A673 (cell line): ENCODE results near the gene MTLN. TPM values are rescaled to one million over a fixed set of nuclear protein-coding genes. Genes with fewer than 3 reads are reported as not detected.
"Not testable (repeated sequence)": the region's sequence is repeated elsewhere in the genome, so short reads cannot be mapped to it uniquely, and the experiment has no call there.

ENCODE experiments used
- BruUV-seq: library from RNA; stranded (reverse); fragments of 400-500 nt; replicated peaks from 2 replicates; lab custom pipeline; 2021; lab: Mats Ljungman, UMichigan
- CTCF ChIA-PET: fragments of 300-600 bp; sonication (Branson Sonifier 250); formaldehyde crosslinking; loops from one replicate; lab custom pipeline; 2022; ENCODE audit warnings: antibody characterized with exemption; lab: Charles Lee
- POLR2A ChIA-PET: fragments of 300-600 bp; sonication (Branson Sonifier 250); formaldehyde crosslinking; loops from one replicate; lab custom pipeline; 2022; ENCODE audit warnings: antibody characterized with exemption; ENCODE audit not compliant: low non-redundant PET; lab: Charles Lee
- DNase-seq: peaks from one replicate; pipeline ENCODE4 v3.0.0-alpha.2; 2015; ENCODE audit warnings: low spot score
- H3K27ac ChIP-seq: fragments of 200-600 bp; sonication (generic); 2 replicates; pipeline ENCODE4 v1.5.1; 2016; ENCODE audit warnings: mixed run types, low read depth, mild to moderate bottlenecking, mixed read lengths, antibody characterized with exemption, low read length; ENCODE audit not compliant: poor library complexity, severe bottlenecking
- H3K27me3 ChIP-seq: fragments of 200-600 bp; sonication (generic); replicated peaks from 2 replicates; pipeline ENCODE4 v1.6.1; 2017; ENCODE audit warnings: mixed run types, low read depth, mild to moderate bottlenecking, mixed read lengths, antibody characterized with exemption, low read length; ENCODE audit not compliant: insufficient read depth, poor library complexity
- H3K36me3 ChIP-seq: fragments of 200-600 bp; sonication (generic); 2 replicates; pipeline ENCODE4 v1.6.1; 2016; ENCODE audit warnings: mixed run types, mild to moderate bottlenecking, mixed read lengths, antibody characterized with exemption, low read length; ENCODE audit not compliant: insufficient read depth, poor library complexity, severe bottlenecking
- H3K4me1 ChIP-seq: fragments of 200-600 bp; sonication (generic); 2 replicates; pipeline ENCODE4 v1.6.1; 2017; ENCODE audit warnings: mixed run types, mild to moderate bottlenecking, mixed read lengths, antibody characterized with exemption, low read length; ENCODE audit not compliant: insufficient read depth, poor library complexity, severe bottlenecking
- H3K4me3 ChIP-seq: fragments of 200-600 bp; sonication (generic); 2 replicates; pipeline ENCODE4 v1.5.1; 2016; ENCODE audit warnings: low read depth, mixed run types, mild to moderate bottlenecking, mixed read lengths, low read length; ENCODE audit not compliant: poor library complexity, severe bottlenecking
- H3K9me3 ChIP-seq: fragments of 200-600 bp; sonication (generic); 2 replicates; pipeline ENCODE4 v1.6.1; 2016; ENCODE audit warnings: mixed run types, low read depth, mild to moderate bottlenecking, mixed read lengths, antibody characterized with exemption, low read length; ENCODE audit not compliant: poor library complexity, severe bottlenecking
- EZH2 ChIP-seq: fragments of 200-600 bp; sonication (generic); IDR thresholded peaks from 2 replicates; pipeline ENCODE4 v1.6.1; 2017; ENCODE audit warnings: borderline replicate concordance, low read depth, mild to moderate bottlenecking, mixed read lengths, antibody characterized with exemption, low read length; ENCODE audit not compliant: poor library complexity, severe bottlenecking
- intact Hi-C: fragments of 100-400 bp; cut with micrococcal nuclease; formaldehyde crosslinking; loops from one replicate; pipeline ENCODE4 v1.10.0; 2022; ENCODE audit not compliant: unreplicated experiment
- total RNA-seq: library from RNA; stranded (reverse); gene quantifications from 2 replicates; pipeline ENCODE4 v1.2.3, GENCODE V29; 2021
- TF ChIP-seq, protein P1 (sequence below): fragments of 300-800, 200-600 bp; sonication (generic); conservative IDR thresholded peaks from 2 replicates; pipeline ENCODE4 v1.5.1; 2017; ENCODE audit warnings: low read depth, mild to moderate bottlenecking, antibody characterized with exemption, low read length, moderate library complexity, mixed read lengths

Gene MTLN
- total RNA-seq, 1 experiment from 2014 or later, result 26.8 TPM

GRCh38 chr2:110215566-110216158 is 3.3 kb upstream of the MTLN start:
- CTCF ChIA-PET, result interaction anchor here (0.8 kb wide), 1 partner anchor 12 kb away, joined by 3 read pairs; no protein-coding TSS in a partner anchor

DNA sequence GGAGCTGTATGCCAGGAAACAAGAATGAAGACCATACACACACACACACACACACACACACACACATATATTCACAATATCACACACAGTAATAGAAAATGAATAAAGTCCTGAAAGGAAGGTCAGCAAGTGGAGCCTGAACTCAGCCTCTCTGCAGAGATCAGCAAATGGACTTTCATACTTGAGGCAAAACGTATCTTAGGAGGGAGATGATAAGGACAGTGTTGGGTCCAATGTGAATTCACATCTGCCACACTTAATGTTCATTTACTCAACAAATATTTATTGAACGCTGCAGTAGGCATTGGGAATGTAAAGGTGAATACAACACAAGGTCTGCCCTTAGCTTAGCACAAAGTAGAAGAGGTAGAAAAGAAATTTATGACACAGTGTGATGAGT is 2.7 kb upstream of the MTLN start:
- CTCF ChIA-PET, result interaction anchor here (0.8 kb wide), 1 partner anchor 12 kb away, joined by 3 read pairs; no protein-coding TSS in a partner anchor
- POLR2A ChIA-PET, result no interaction called here
- peaks cover 6% of the 10 kb centered on the region for H3K4me1 ChIP-seq
- no peak overlapping the region for H3K27ac ChIP-seq
- no TSS peak for BruUV-seq
- H3K4me3 ChIP-seq, result no peak overlapping the region
- no peaks in the 10 kb centered on the region for H3K27me3 ChIP-seq
- no peaks in the 10 kb centered on the region for H3K9me3 ChIP-seq
- intact Hi-C loops, result no loop called here
- no peak for DNase-seq
- no peak for TF ChIP-seq EZH2
- TF ChIP-seq, protein P1, sequence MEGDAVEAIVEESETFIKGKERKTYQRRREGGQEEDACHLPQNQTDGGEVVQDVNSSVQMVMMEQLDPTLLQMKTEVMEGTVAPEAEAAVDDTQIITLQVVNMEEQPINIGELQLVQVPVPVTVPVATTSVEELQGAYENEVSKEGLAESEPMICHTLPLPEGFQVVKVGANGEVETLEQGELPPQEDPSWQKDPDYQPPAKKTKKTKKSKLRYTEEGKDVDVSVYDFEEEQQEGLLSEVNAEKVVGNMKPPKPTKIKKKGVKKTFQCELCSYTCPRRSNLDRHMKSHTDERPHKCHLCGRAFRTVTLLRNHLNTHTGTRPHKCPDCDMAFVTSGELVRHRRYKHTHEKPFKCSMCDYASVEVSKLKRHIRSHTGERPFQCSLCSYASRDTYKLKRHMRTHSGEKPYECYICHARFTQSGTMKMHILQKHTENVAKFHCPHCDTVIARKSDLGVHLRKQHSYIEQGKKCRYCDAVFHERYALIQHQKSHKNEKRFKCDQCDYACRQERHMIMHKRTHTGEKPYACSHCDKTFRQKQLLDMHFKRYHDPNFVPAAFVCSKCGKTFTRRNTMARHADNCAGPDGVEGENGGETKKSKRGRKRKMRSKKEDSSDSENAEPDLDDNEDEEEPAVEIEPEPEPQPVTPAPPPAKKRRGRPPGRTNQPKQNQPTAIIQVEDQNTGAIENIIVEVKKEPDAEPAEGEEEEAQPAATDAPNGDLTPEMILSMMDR, result no peak
- no peaks in the 10 kb centered on the region for H3K36me3 ChIP-seq

More at GRCh38 chr2:110215566-110216158, 3.3 kb upstream of the MTLN start:
- BruUV-seq, result no TSS peak
- POLR2A ChIA-PET, result no interaction called here
- H3K27me3 ChIP-seq, result no peaks in the 10 kb centered on the region
- no peak overlapping the region for H3K4me3 ChIP-seq
- TF ChIP-seq EZH2, result no peak
- no peak overlapping the region for H3K27ac ChIP-seq
- no peak for DNase-seq
- H3K4me1 ChIP-seq, result peaks cover 6% of the 10 kb centered on the region
- no peaks in the 10 kb centered on the region for H3K9me3 ChIP-seq
- no peaks in the 10 kb centered on the region for H3K36me3 ChIP-seq
- intact Hi-C loops, result no loop called here

GRCh38 chr2:110213522-110213921 is 1.2 kb upstream of the MTLN start:
- POLR2A ChIA-PET, H3K4me3 ChIP-seq, CTCF ChIA-PET, BruUV-seq, H3K36me3 ChIP-seq, H3K27me3 ChIP-seq, DNase-seq, intact Hi-C loops, H3K9me3 ChIP-seq, H3K4me1 ChIP-seq, H3K27ac ChIP-seq: not testable (repeated sequence)

GRCh38 chr2:110205660-110206455 is 6.5 kb downstream of the MTLN start:
- no peak for TF ChIP-seq EZH2
- TF ChIP-seq, protein P1, result no peak
- no peaks in the 10 kb centered on the region for H3K9me3 ChIP-seq
- ChIA-PET CTCF (no interaction called here), POLR2A (no interaction called here)
- H3K27ac ChIP-seq, result no peak overlapping the region
- peaks cover 6% of the 10 kb centered on the region for H3K4me1 ChIP-seq
- DNase-seq, result no peak
- no peak overlapping the region for H3K4me3 ChIP-seq
- no peaks in the 10 kb centered on the region for H3K27me3 ChIP-seq
- no TSS peak for BruUV-seq
- no peaks in the 10 kb centered on the region for H3K36me3 ChIP-seq
- intact Hi-C loops, result no loop called here
